Neural cell (in vitro differentiated cells): ENCODE data around the gene NFE2.

Experiments used
- CTCF ChIP-seq: fragments of 450-650 bp; IDR thresholded peaks from 2 replicates; pipeline ENCODE4 v1.5.1; 2014; ENCODE audit warnings: antibody characterized with exemption, mild to moderate bottlenecking, moderate library complexity; ENCODE audit not compliant: poor library complexity, severe bottlenecking
- EP300 ChIP-seq: fragments of 450-650 bp; conservative IDR thresholded peaks from 2 replicates; pipeline ENCODE4 v1.6.1; 2014; ENCODE audit warnings: antibody characterized with exemption, mild to moderate bottlenecking, moderate library complexity; ENCODE audit not compliant: poor library complexity, severe bottlenecking
- EZH2 ChIP-seq: fragments of 200-600, 300-800 bp; shearing (Covaris generic), sonication (generic); IDR thresholded peaks from 2 replicates; pipeline ENCODE4 v1.6.1; 2014; ENCODE audit warnings: antibody characterized with exemption, low read length, borderline replicate concordance, mild to moderate bottlenecking; ENCODE audit not compliant: insufficient read depth, poor library complexity, severe bottlenecking
- MXI1 ChIP-seq: fragments of 450-650 bp; conservative IDR thresholded peaks from 2 replicates; pipeline ENCODE4 v1.6.1; 2014; ENCODE audit warnings: antibody characterized with exemption, mild to moderate bottlenecking; ENCODE audit not compliant: poor library complexity, severe bottlenecking
- POLR2AphosphoS5 ChIP-seq: IDR thresholded peaks from 2 replicates; pipeline ENCODE4 v1.6.1; 2012
- REST ChIP-seq: IDR thresholded peaks from 2 replicates; pipeline ENCODE4 v1.6.1; 2012; ENCODE audit warnings: borderline replicate concordance
- SMC3 ChIP-seq: fragments of 450-650 bp; conservative IDR thresholded peaks from 2 replicates; pipeline ENCODE4 v1.6.1; 2014; ENCODE audit warnings: antibody characterized with exemption, mild to moderate bottlenecking, moderate library complexity; ENCODE audit not compliant: poor library complexity
- TAF1 ChIP-seq: IDR thresholded peaks from 2 replicates; pipeline ENCODE4 v1.6.1; 2012; ENCODE audit warnings: low read depth

- TF ChIP-seq CTCF (no peak), EZH2 (no peak), POLR2AphosphoS5 (no peak), REST (no peak), EP300 (no peak), MXI1 (no peak), SMC3 (no peak), TAF1 (no peak)
Measured at GRCh38 chr12:54292083-54292930, 8.5 kb downstream of the NFE2 start.
